CD14-positive monocyte (primary cell): ENCODE data around the gene ADCY2. TPM values are rescaled to one million over a fixed set of nuclear protein-coding genes. Genes with fewer than 3 reads are reported as not detected.

Experiments
- DNase-seq, 3 donors: peaks; one replicate each; pipeline ENCODE4 v3.0.0-alpha.2; 2011 to 2022
- H2AFZ ChIP-seq: 2 replicates; pipeline ENCODE4 v1.6.0; 2012; ENCODE audit warnings: mild to moderate bottlenecking, low read depth, low read length, inconsistent platforms; ENCODE audit not compliant: insufficient read depth, poor library complexity, severe bottlenecking
- H3K27ac ChIP-seq, 2 donors: 1 replicate in 1 of 2; 2 replicates in 1 of 2; pipeline ENCODE4 v1.5.1; 2012 to 2013; ENCODE audit warnings: low read length in 2 of 2, control low read depth in 1 of 2, inconsistent platforms in 1 of 2, low read depth in 1 of 2, mild to moderate bottlenecking in 1 of 2
- H3K27me3 ChIP-seq, 2 donors: one replicate each; pipeline versions ENCODE4 v1.6.0 to v1.6.1; 2011 to 2013; ENCODE audit warnings: low read length in 2 of 2; ENCODE audit not compliant: control insufficient read depth in 2 of 2, insufficient read depth in 2 of 2
- H3K36me3 ChIP-seq, 2 donors: replicated peaks in 1 of 2; 1 replicate in 1 of 2; 2 replicates in 1 of 2; pipeline versions ENCODE4 v1.5.1 to v1.6.1; 2012 to 2013; ENCODE audit warnings: low read length in 2 of 2, control low read depth in 1 of 2, inconsistent platforms in 1 of 2, mild to moderate bottlenecking in 1 of 2; ENCODE audit not compliant: insufficient read depth in 2 of 2, control insufficient read depth in 1 of 2
- H3K4me1 ChIP-seq, 2 donors: 1 replicate in 1 of 2; 2 replicates in 1 of 2; pipeline versions ENCODE4 v1.5.1 to v1.6.1; 2012 to 2013; ENCODE audit warnings: low read length in 2 of 2, control low read depth in 1 of 2, inconsistent platforms in 1 of 2, mild to moderate bottlenecking in 1 of 2, moderate library complexity in 1 of 2; ENCODE audit not compliant: insufficient read depth in 2 of 2, control insufficient read depth in 1 of 2
- H3K4me2 ChIP-seq: replicated peaks from 2 replicates; pipeline ENCODE3; 2012; ENCODE audit warnings: low read length, moderate library complexity, mild to moderate bottlenecking; ENCODE audit not compliant: poor library complexity, severe bottlenecking; ENCODE audit errors: extremely low read depth
- H3K4me3 ChIP-seq, 3 experiments: fragments of 200-600 bp in 1 of 3; sonication (generic) in 1 of 3; replicated peaks in 1 of 3; 1 replicate in 2 of 3; 2 replicates in 1 of 3; pipeline ENCODE4 v1.5.1; 2011 to 2013; ENCODE audit warnings: low read length in 3 of 3, mild to moderate bottlenecking in 3 of 3, control low read depth in 2 of 3, low read depth in 2 of 3, inconsistent platforms in 1 of 3, moderate library complexity in 1 of 3
- H3K79me2 ChIP-seq: 2 replicates; pipeline ENCODE4 v1.6.0; 2012; ENCODE audit warnings: mild to moderate bottlenecking, control low read depth, inconsistent platforms, low read length, moderate library complexity; ENCODE audit not compliant: insufficient read depth
- H3K9ac ChIP-seq: 2 replicates; pipeline ENCODE4 v1.6.0; 2017; ENCODE audit warnings: low read length, mild to moderate bottlenecking; ENCODE audit not compliant: insufficient read depth, poor library complexity, severe bottlenecking
- H3K9me3 ChIP-seq, 2 donors: replicated peaks in 1 of 2; 1 replicate in 1 of 2; 2 replicates in 1 of 2; pipeline versions ENCODE4 v1.5.1 to v1.6.1; 2012 to 2013; ENCODE audit warnings: low read length in 2 of 2, control low read depth in 1 of 2; ENCODE audit not compliant: control insufficient read depth in 1 of 2, insufficient read depth in 1 of 2
- H4K20me1 ChIP-seq: 2 replicates; pipeline ENCODE4 v1.6.0; 2012; ENCODE audit warnings: mild to moderate bottlenecking, low read length, control low read depth, moderate library complexity; ENCODE audit not compliant: insufficient read depth
- H3K27ac Mint-ChIP-seq, 7 donors: one replicate each; pipeline ENCODE4 v1.8.0; 2020; ENCODE audit warnings: mild to moderate bottlenecking in 7 of 7, mixed read lengths in 7 of 7, moderate library complexity in 6 of 7, inconsistent platforms in 2 of 7
- H3K27me3 Mint-ChIP-seq, 3 donors: one replicate each; pipeline ENCODE4 v1.8.0; 2021 to 2022; ENCODE audit warnings: low read depth in 3 of 3, mild to moderate bottlenecking in 3 of 3, mixed read lengths in 3 of 3, moderate library complexity in 3 of 3, inconsistent platforms in 1 of 3
- H3K36me3 Mint-ChIP-seq, 2 donors: one replicate each; pipeline ENCODE4 v1.8.0; 2020; ENCODE audit warnings: mixed read lengths in 2 of 2, inconsistent platforms in 1 of 2, mild to moderate bottlenecking in 1 of 2
- H3K4me1 Mint-ChIP-seq: one replicate; pipeline ENCODE4 v1.8.0; 2020; ENCODE audit warnings: mild to moderate bottlenecking, mixed read lengths
- H3K4me3 Mint-ChIP-seq, 2 donors: one replicate each; pipeline ENCODE4 v1.8.0; 2020; ENCODE audit warnings: mild to moderate bottlenecking in 2 of 2, mixed read lengths in 2 of 2, moderate library complexity in 1 of 2
- H3K9me3 Mint-ChIP-seq, 7 donors: one replicate each; pipeline ENCODE4 v1.8.0; 2020 to 2022; ENCODE audit warnings: mixed read lengths in 7 of 7, mild to moderate bottlenecking in 6 of 7, moderate library complexity in 6 of 7, inconsistent platforms in 2 of 7
- CTCF ChIP-seq: fragments of 200-600 bp; IDR thresholded peaks from one replicate; pipeline ENCODE4 v1.8.0; 2022; ENCODE audit warnings: antibody characterized with exemption, mild to moderate bottlenecking
- WGBS: methylation state at CpG from one replicate; pipeline ENCODE4 v1.1.5; 2013; ENCODE audit warnings: missing lambda C conversion rate; ENCODE audit not compliant: insufficient coverage; 5-methylcytosine and 5-hydroxymethylcytosine counted together
- intact Hi-C, 2 donors: fragments of 100-400 bp; cut with micrococcal nuclease; formaldehyde crosslinking; loops; one replicate each; pipeline versions ENCODE4 v1.15.0 to v1.15.1; 2023
- polyA plus RNA-seq, 3 donors: library from polyadenylated mRNA; depleted of rRNA in 1 of 3; unstranded in 2 of 3; stranded (reverse) in 1 of 3; fragments of 300-500 nt in 2 of 3; fragments of >200 nt in 1 of 3; fragmentation: Illumina TruSeq in 2 of 3; gene quantifications; 1 replicate in 2 of 3; 2 replicates in 1 of 3; pipeline ENCODE4 v1.2.3, GENCODE V29; 2012 to 2021

The ADCY2 gene
- polyA plus RNA-seq, 3 donors: not detected

DNA sequence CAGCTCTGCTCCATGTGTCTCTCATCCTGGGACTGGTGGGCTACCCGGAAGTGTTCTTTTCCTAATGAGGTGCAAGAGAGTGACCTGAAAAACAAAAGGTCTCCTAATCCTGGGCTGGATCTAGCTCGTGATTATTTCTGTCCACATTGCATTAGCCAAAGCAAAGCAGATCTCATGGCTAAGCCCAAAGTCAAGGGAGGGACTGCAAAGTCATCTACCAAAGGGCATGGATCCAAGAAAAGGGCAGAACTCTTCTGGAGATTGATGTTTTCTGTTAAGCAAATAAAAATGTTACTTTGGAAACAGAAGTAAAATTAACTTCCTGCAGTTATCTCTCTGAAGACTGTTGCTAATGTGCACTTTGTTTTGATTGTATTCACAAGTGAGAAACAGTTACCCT is 229.8 kb downstream of the ADCY2 start:
- no peak overlapping the region for H2AFZ ChIP-seq
- no peak for DNase-seq
- Mint-ChIP-seq H3K4me1 (no peaks in the 10 kb centered on the region), H3K4me3 (no peak overlapping the region), H3K27ac (no peak overlapping the region), H3K9me3 (peaks cover 0 to 5% (median 1%) of the 10 kb centered on the region in 7 donors), H3K27me3 (no peaks in the 10 kb centered on the region), H3K36me3 (no peaks in the 10 kb centered on the region)
- H3K9ac ChIP-seq: no peak overlapping the region
- intact Hi-C loops: no loop called here
- H4K20me1 ChIP-seq: no peaks in the 10 kb centered on the region
- no peak for TF ChIP-seq CTCF
- H3K4me1 ChIP-seq: no peaks in the 10 kb centered on the region
- H3K27ac ChIP-seq: no peak overlapping the region
- 0% methylated on average over 1 of the region's 2 CpGs for WGBS
- H3K36me3 ChIP-seq: no peaks in the 10 kb centered on the region
- H3K4me2 ChIP-seq: no peak overlapping the region
- H3K4me3 ChIP-seq: no peak overlapping the region
- H3K9me3 ChIP-seq: no peaks in the 10 kb centered on the region
- no peaks in the 10 kb centered on the region for H3K79me2 ChIP-seq
- H3K27me3 ChIP-seq: no peaks in the 10 kb centered on the region

GRCh38 chr5:7628248-7628647 is 232.3 kb downstream of the ADCY2 start:
- H2AFZ ChIP-seq: no peak overlapping the region
- no peak overlapping the region for H3K9ac ChIP-seq
- intact Hi-C loops: no loop called here
- no peak for TF ChIP-seq CTCF
- H3K27me3 Mint-ChIP-seq: peaks cover 0 to 2% (median 0%) of the 10 kb centered on the region in 3 donors
- DNase-seq: no peak
- no peak overlapping the region for H3K4me3 ChIP-seq
- H4K20me1 ChIP-seq: no peaks in the 10 kb centered on the region
- H3K27ac ChIP-seq: no peak overlapping the region
- no peaks in the 10 kb centered on the region for H3K36me3 Mint-ChIP-seq
- H3K4me1 ChIP-seq: no peaks in the 10 kb centered on the region
- no peaks in the 10 kb centered on the region for H3K36me3 ChIP-seq
- H3K9me3 Mint-ChIP-seq: peaks cover 0 to 6% (median 0%) of the 10 kb centered on the region in 7 donors
- H3K27ac Mint-ChIP-seq: no peak overlapping the region
- H3K27me3 ChIP-seq: no peaks in the 10 kb centered on the region
- no peaks in the 10 kb centered on the region for H3K9me3 ChIP-seq
- H3K4me3 Mint-ChIP-seq: no peak overlapping the region
- no peaks in the 10 kb centered on the region for H3K4me1 Mint-ChIP-seq
- H3K4me2 ChIP-seq: no peak overlapping the region
- H3K79me2 ChIP-seq: no peaks in the 10 kb centered on the region
